ENCODE results near the gene PALD1.

Gene PALD1

DNA sequence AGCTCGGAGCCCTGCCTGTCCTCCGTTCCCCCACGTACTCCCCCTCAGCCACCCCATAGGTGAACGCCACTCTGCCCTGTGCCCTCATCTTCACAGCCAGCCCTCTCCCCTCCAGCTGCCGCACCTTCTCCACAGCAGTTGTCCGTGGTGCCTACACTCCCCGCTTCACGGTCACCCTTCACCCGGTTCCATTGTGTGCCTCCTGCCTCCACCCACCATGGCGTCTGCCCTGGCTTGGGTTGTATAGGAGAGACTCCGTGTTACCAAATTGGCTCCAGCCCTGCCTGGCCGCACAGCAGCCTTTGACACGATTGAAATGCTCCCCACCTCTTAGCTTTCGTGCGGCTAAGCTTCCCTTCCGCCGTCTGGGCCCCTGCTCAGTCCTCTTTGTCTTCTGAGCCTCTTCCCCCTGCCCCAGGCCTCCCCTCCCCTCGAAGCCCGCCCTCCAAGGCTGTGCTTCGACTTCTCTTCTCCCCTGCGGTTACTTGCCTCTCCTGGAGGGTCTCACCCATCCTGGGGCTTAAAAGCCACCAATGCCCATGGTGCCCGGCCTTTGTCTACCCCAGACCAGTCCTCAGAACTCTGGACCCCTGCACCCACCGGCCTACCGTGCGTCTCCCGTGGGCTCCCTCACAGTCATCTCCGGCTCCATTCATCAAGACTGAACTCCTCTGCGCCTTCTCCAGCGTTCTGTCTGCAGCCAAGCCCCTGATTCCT, 18.6 kb upstream of the PALD1 start:
- Histone ChIP-seq H3K4me3 (replicated peaks; ENCODE audit: insufficient read depth, low read length) (no peak overlapping the region), H3K27ac (replicated peaks) (no peak overlapping the region), H3K27me3 (ENCODE audit: insufficient read depth, poor library complexity, severe bottlenecking) (peaks cover 13% of the 10 kb centered on the region)
- no peak for DNase-seq (ENCODE audit: low read depth in 1 of 2, low spot score in 1 of 2)
- TF ChIP-seq, protein P1, sequence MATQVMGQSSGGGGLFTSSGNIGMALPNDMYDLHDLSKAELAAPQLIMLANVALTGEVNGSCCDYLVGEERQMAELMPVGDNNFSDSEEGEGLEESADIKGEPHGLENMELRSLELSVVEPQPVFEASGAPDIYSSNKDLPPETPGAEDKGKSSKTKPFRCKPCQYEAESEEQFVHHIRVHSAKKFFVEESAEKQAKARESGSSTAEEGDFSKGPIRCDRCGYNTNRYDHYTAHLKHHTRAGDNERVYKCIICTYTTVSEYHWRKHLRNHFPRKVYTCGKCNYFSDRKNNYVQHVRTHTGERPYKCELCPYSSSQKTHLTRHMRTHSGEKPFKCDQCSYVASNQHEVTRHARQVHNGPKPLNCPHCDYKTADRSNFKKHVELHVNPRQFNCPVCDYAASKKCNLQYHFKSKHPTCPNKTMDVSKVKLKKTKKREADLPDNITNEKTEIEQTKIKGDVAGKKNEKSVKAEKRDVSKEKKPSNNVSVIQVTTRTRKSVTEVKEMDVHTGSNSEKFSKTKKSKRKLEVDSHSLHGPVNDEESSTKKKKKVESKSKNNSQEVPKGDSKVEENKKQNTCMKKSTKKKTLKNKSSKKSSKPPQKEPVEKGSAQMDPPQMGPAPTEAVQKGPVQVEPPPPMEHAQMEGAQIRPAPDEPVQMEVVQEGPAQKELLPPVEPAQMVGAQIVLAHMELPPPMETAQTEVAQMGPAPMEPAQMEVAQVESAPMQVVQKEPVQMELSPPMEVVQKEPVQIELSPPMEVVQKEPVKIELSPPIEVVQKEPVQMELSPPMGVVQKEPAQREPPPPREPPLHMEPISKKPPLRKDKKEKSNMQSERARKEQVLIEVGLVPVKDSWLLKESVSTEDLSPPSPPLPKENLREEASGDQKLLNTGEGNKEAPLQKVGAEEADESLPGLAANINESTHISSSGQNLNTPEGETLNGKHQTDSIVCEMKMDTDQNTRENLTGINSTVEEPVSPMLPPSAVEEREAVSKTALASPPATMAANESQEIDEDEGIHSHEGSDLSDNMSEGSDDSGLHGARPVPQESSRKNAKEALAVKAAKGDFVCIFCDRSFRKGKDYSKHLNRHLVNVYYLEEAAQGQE (IDR thresholded peaks at IDR 0.05; ENCODE audit: insufficient replicate concordance, low read depth), result no peak
- no peak for TF ChIP-seq POLR2AphosphoS5 (IDR thresholded peaks at IDR 0.05; ENCODE audit: low read depth)

DNA sequence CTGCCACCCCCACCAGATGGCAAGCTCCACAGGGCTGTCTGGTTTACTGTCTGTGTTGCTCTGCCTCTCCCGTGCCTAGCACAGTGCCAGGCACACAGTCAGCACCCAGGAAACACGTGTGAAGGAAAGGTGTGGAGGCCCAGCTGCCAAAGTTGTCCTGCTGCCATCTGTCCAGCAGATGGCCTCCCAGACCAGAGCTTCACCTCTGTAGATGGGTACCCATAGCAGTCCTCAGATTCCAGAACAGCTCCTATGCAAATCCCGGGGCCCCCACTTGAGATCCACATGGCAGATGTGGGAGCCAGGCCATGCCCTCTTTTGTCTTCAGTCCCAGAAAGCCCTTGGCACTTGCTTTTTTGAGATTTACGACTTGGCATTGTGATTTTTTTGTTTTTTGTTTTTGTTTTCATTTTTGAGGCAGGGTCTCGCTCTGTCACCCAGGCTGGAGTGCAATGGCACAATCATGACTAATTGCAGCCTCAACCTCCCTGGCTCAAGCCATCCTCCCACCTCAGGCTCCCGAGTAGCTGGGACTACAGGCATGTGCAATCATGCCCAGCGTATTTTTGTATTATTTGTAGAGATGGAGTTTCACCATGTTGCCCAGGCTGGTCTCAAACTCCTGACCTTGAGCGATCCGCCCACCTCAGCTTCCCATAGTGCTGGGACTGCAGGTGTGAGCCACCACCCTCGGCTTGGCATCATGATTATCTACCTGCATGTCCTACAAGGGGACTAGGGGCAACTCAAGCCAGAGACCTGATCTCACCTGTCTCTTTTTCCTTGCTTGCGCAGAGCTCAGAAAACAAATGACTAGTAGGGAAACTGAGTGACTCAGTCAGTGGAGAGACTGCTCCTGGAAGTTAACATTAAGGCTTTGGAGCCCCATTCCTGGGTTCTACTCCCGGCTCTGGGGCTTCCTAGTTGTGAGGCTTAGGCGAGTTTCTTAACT, 16.9 kb upstream of the PALD1 start:
- DNase-seq (ENCODE audit: low read depth in 1 of 2, low spot score in 1 of 2), result peak in 1 of 2 experiments; percentile 55

DNA sequence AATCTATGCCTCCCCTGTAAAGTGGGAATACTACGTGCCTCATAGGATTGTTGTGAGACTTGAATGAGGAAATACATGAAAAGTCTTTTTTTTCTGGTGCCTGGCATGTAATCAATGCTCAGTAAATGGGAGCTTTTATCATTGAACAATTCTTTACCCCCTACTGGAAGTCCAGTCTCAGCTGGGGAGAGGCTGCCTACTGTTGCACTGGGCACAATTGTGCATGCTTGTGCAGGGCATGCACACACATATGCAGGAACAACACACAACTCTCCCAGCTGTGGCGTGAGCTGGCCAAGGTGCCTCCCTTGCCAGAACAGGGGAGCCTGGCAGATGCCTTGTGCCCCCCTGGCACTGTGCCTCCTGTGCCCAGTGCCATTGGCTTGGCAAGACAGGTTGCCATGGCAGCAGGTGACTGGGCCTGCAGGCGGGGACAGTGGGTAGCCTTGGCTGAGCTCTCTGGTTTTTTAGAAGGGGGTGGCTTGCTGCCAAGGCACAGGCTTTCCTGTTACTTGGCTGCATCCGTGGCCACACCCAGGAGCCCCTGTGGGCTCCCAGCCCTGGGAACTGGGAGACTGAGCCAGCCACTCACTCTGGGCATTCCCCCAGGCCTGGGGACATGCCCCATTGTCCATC, 16.1 kb upstream of the PALD1 start:
- H3K27ac ChIP-seq (replicated peaks), result no peak overlapping the region
- TF ChIP-seq POLR2AphosphoS5 (IDR thresholded peaks at IDR 0.05; ENCODE audit: low read depth), result no peak
- no peak for TF ChIP-seq SPI1 (IDR thresholded peaks at IDR 0.05; ENCODE audit: borderline replicate concordance, low read depth)
- no peak for TF ChIP-seq GABPA (IDR thresholded peaks at IDR 0.05; ENCODE audit: low read depth)
- TF ChIP-seq, protein P2, sequence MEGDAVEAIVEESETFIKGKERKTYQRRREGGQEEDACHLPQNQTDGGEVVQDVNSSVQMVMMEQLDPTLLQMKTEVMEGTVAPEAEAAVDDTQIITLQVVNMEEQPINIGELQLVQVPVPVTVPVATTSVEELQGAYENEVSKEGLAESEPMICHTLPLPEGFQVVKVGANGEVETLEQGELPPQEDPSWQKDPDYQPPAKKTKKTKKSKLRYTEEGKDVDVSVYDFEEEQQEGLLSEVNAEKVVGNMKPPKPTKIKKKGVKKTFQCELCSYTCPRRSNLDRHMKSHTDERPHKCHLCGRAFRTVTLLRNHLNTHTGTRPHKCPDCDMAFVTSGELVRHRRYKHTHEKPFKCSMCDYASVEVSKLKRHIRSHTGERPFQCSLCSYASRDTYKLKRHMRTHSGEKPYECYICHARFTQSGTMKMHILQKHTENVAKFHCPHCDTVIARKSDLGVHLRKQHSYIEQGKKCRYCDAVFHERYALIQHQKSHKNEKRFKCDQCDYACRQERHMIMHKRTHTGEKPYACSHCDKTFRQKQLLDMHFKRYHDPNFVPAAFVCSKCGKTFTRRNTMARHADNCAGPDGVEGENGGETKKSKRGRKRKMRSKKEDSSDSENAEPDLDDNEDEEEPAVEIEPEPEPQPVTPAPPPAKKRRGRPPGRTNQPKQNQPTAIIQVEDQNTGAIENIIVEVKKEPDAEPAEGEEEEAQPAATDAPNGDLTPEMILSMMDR (IDR thresholded peaks at IDR 0.05; ENCODE audit: insufficient read depth, low read length), result no peak
- TF ChIP-seq, protein P1 (IDR thresholded peaks at IDR 0.05; ENCODE audit: insufficient replicate concordance, low read depth), result no peak
- H3K4me3 ChIP-seq (replicated peaks; ENCODE audit: insufficient read depth, low read length), result no peak overlapping the region
- DNase-seq (ENCODE audit: low read depth in 1 of 2, low spot score in 1 of 2), result no peak
- H3K27me3 ChIP-seq (ENCODE audit: insufficient read depth, poor library complexity, severe bottlenecking), result peaks cover 11% of the 10 kb centered on the region

More for the DNA sequence above, 16.9 kb upstream of the PALD1 start:
- H3K4me3 ChIP-seq (replicated peaks; ENCODE audit: insufficient read depth, low read length), result no peak overlapping the region
- H3K27me3 ChIP-seq (ENCODE audit: insufficient read depth, poor library complexity, severe bottlenecking), result peaks cover 13% of the 10 kb centered on the region
- H3K27ac ChIP-seq (replicated peaks), result no peak overlapping the region
- TF ChIP-seq, protein P2 (IDR thresholded peaks at IDR 0.05; ENCODE audit: insufficient read depth, low read length), result peak; percentile 86
- TF ChIP-seq GABPA (IDR thresholded peaks at IDR 0.05; ENCODE audit: low read depth) (no peak), POLR2AphosphoS5 (IDR thresholded peaks at IDR 0.05; ENCODE audit: low read depth) (no peak), SPI1 (IDR thresholded peaks at IDR 0.05; ENCODE audit: borderline replicate concordance, low read depth) (no peak)

DNA sequence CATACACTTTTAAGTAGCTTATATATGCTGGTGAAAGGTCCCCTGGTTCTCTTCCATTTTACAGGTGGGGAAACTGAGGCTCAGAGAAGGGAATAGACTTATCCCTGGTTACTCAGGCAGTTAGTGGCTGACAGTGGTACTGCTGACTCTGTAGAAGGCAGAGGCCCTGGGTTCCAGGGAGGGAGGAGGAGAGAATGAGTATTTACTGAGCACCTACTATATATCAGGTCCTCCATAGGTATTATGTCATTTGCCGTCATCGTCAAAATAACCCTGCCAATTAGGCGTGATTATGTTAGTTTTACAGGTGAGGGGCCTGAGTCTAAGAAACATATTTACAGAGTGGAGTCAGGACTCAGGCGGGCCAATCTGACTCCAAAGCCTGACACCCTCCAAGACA, 13.3 kb upstream of the PALD1 start:
- Histone ChIP-seq H3K4me3 (replicated peaks; ENCODE audit: insufficient read depth, low read length) (no peak overlapping the region), H3K27me3 (ENCODE audit: insufficient read depth, poor library complexity, severe bottlenecking) (no peaks in the 10 kb centered on the region), H3K27ac (replicated peaks) (no peak overlapping the region)
- DNase-seq (ENCODE audit: low read depth in 1 of 2, low spot score in 1 of 2), result no peak
- TF ChIP-seq GABPA (IDR thresholded peaks at IDR 0.05; ENCODE audit: low read depth) (no peak), POLR2AphosphoS5 (IDR thresholded peaks at IDR 0.05; ENCODE audit: low read depth) (no peak), SPI1 (IDR thresholded peaks at IDR 0.05; ENCODE audit: borderline replicate concordance, low read depth) (no peak)
- TF ChIP-seq, protein P2 (IDR thresholded peaks at IDR 0.05; ENCODE audit: insufficient read depth, low read length), result no peak
- TF ChIP-seq, protein P1 (IDR thresholded peaks at IDR 0.05; ENCODE audit: insufficient replicate concordance, low read depth), result no peak

Measured in HL-60 (cell line).